Mononuclear cell (primary cell): ENCODE data around the gene CETN1. TPM values are rescaled to one million over a fixed set of nuclear protein-coding genes. Genes with fewer than 3 reads are reported as not detected.

Source experiments
- H3K27me3 ChIP-seq: 2 replicates; pipeline ENCODE4 v1.6.0; 2011; ENCODE audit warnings: low read length, control low read depth; ENCODE audit not compliant: insufficient read depth
- H3K4me1 ChIP-seq: 2 replicates; pipeline ENCODE4 v1.5.1; 2011; ENCODE audit warnings: mild to moderate bottlenecking, low read length, control low read depth; ENCODE audit not compliant: insufficient read depth
- H3K4me3 ChIP-seq: 2 replicates; pipeline ENCODE4 v1.5.1; 2011; ENCODE audit warnings: mild to moderate bottlenecking, low read length, moderate library complexity
- H3K9me3 ChIP-seq: 2 replicates; pipeline ENCODE4 v1.5.1; 2011; ENCODE audit warnings: low read depth, mild to moderate bottlenecking, control low read depth, low read length
- total RNA-seq: library from RNA; depleted of rRNA; stranded (reverse); fragments of >200 nt; gene quantifications from one replicate; pipeline ENCODE4 v1.2.3, GENCODE V29; 2012

CETN1 gene
- total RNA-seq, 1 donor, result 0.10 TPM

DNA sequence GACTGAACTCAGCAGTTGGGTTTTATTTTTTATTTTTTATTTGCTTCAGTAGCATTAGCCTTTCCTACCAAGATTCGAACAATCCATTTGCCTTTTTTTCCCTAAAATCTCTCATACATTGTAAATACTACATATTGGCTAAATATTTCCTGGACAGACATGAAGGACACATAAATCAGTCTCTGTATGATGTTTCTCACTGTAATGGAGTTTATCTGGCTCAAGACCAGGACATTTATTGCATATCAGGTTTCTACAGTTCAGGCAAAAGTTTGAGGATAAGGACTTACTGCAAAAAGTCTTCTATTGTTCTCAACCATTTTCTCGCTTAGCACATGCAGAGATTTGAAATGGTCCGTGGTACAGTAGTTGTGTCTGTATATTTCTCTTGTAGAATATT is 19.9 kb downstream of the CETN1 start:
- Histone ChIP-seq H3K27me3 (peaks cover 11% of the 10 kb centered on the region), H3K4me1 (peaks cover 5% of the 10 kb centered on the region), H3K4me3 (no peak overlapping the region), H3K9me3 (no peaks in the 10 kb centered on the region)

DNA sequence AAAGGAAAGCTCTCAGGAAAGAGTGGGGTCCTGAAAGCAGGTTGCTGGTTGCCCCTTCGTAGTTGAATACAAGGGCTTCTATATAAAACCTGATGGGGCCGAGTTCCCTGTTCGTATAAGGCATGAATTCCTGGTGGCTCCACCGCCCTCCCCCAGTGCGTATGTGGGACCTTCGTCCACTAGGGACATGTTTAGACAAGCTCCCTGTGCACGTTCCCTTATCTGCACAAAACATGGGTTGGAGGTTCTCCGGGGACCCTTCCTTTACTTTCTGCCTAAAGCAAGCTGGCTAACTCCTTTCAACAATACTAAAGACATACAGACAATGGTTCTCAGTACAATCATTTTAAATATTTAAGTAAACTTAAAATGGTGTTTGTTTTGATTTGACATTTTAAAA is 24.6 kb downstream of the CETN1 start:
- H3K4me1 ChIP-seq, result no peaks in the 10 kb centered on the region
- peaks cover 3% of the 10 kb centered on the region for H3K27me3 ChIP-seq
- no peaks in the 10 kb centered on the region for H3K9me3 ChIP-seq
- H3K4me3 ChIP-seq, result no peak overlapping the region

DNA sequence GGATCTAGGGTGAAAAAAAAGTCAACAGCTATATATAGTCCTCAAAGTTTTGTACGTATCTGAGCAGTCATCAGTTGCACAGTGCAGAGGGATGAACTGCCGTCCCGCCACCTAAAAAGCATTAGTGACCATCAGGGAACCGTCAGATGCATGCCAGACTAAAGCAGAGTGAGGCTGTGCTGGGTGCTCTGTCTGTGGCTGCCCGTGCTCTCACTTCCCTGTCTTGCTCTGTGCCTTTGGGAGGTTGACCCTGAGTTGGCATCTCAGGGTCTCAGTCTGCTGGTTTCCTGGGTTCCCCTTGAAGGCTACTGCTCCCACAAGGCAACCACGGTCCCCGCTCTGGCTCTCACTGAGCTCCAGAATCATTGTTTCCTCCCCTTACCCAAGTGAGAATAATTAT is 27.8 kb downstream of the CETN1 start:
- Histone ChIP-seq H3K4me3 (no peak overlapping the region), H3K27me3 (no peaks in the 10 kb centered on the region), H3K9me3 (no peaks in the 10 kb centered on the region), H3K4me1 (no peaks in the 10 kb centered on the region)

DNA sequence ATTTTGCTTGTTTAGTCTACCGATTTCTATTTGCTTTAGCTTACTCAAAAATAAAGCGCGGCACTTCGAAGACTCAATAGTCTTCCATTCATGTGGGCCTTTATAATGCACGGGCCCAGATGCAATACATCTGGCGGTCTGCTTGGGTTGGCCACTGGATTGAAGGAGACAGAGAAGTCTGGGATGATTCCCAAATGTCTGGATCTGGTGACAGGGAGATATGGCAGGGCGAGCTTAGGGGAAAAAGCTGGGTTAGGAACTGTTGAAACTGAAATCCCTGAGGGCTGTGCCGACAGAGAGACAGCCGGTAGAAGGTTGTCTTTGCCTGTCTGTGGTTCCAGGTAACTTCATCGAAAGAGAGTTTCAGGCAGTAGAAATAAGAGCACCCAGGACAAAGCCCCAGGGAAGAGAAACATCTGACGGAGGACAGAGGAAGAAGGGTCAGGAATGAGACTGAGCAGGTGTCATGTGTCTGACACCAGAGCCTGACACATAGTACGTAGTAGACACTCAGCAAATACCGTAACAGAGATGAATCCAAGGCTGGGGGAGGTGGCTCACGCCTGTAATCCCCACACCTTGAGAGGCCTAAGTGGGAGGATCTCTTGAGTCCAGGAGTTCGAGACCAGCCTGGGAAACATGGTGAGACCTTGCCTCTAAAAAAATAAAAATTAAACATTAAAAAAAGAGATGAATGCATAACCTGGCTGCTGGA is 30.2 kb downstream of the CETN1 start:
- Histone ChIP-seq H3K4me3 (no peak overlapping the region), H3K4me1 (peaks cover 11% of the 10 kb centered on the region), H3K9me3 (no peaks in the 10 kb centered on the region), H3K27me3 (peaks cover 4% of the 10 kb centered on the region)

DNA sequence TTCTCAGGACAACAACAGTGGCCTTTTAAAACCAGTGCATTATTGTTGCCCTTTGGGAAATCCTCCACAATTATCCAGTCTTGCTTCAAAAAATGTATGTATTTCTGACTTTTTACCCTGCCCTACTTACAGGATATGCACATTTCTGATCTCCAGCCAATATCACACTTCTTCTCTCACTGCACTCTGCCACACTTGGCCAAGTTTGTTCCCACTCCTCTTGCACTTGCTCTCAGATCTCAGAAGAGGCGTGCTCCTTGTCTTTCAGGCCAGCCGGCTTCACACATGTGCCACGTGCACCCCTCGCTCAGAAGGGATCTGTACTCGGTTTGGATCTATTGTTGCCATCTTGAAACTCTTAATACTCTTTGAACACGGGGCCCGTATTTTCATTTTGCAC is 32.0 kb downstream of the CETN1 start:
- no peaks in the 10 kb centered on the region for H3K9me3 ChIP-seq
- no peak overlapping the region for H3K4me3 ChIP-seq
- peaks cover 17% of the 10 kb centered on the region for H3K4me1 ChIP-seq
- peaks cover 4% of the 10 kb centered on the region for H3K27me3 ChIP-seq

DNA sequence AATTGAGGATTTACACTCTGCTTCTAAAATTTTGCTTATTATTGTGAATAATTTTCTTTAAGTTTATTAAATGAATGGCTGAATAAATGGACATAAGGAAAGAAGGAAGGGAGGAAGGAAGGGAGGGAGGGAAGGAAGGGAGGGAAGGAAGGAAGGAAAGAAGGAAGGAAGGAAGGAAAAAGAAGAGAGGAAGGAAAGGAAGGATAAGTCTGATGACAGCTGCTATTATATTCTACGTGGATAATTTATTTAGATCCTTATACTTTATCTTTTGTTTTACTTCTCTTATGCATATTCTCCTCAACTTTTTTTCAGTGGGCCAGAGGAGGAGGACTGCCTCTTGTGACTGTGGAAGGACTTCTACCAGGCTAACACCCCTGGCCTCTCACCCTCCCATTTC is 34.0 kb downstream of the CETN1 start:
- Histone ChIP-seq H3K27me3 (peaks cover 7% of the 10 kb centered on the region), H3K4me1 (peaks cover 17% of the 10 kb centered on the region), H3K9me3 (no peaks in the 10 kb centered on the region), H3K4me3 (no peak overlapping the region)

DNA sequence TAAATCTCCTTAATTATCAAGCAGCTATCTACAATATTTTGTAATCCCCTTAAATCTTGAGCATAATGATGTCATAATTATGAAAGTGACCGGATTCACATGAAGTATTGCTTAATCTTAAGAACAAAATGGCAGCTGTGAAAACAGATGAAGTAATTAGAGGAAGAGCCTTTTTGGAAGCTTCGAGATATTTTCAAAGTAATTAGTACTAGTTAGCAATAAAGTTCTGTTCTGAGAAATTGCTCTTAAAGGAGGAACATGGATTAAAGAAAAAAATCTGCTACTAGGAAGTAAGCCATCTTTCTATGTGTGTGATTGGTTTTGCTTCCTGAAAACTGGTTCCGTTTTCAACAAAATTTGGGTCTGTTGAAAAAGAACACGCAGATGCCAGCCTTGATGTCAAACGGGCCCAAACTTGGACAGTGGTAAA is 34.9 kb downstream of the CETN1 start:
- H3K9me3 ChIP-seq, result no peaks in the 10 kb centered on the region
- peaks cover 7% of the 10 kb centered on the region for H3K27me3 ChIP-seq
- H3K4me3 ChIP-seq, result no peak overlapping the region
- peaks cover 17% of the 10 kb centered on the region for H3K4me1 ChIP-seq

DNA sequence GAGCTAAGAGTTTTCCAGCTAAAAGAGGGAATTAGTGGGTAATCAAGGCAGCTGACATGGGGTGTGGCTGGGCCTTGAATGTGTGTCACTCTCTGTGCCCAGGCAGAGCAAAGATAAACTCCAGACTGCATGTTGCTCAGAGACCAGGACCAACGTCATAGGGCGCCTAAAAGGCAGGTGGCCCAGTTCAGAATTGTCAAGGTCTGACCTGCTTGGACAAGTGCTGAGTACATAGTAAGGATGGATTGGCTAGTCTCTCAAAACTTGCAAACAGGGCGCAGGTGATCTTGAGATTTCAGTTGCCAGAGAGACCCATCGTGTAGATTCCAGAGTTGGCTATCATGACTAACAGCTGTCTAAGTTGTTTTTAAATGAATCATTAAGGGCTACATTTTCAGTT is 35.6 kb downstream of the CETN1 start:
- Histone ChIP-seq H3K9me3 (no peaks in the 10 kb centered on the region), H3K4me3 (no peak overlapping the region), H3K4me1 (peaks cover 17% of the 10 kb centered on the region), H3K27me3 (peaks cover 7% of the 10 kb centered on the region)

DNA sequence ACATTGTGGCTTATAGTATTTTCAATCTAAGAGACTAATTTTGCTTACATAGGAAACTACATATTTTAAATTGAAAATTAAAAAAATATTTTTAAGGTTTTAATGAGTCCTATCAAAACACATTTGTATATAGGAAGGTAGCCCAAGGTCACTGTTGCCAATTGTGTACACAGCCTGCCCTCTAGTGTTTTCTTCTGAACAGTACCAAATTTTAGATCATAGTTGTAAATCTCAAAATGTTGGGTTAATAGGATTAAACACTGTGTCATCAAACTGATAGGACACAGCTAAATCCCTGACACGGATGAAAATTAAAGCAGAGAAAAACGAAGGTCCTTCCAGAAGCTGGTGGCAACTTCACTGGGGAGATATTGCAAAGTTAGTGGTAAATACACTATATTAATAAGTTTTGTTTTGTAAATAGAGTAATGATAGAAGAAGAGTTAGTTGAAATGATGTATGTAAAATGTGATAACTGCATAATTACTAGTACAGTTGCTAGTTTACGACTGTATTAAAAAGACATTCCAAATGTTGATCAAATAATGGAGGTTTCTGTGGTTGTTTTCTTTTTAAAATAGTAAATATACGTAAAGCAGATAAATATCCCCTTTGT is 36.3 kb downstream of the CETN1 start:
- Histone ChIP-seq H3K27me3 (peaks cover 7% of the 10 kb centered on the region), H3K9me3 (no peaks in the 10 kb centered on the region), H3K4me1 (peaks cover 17% of the 10 kb centered on the region), H3K4me3 (no peak overlapping the region)

DNA sequence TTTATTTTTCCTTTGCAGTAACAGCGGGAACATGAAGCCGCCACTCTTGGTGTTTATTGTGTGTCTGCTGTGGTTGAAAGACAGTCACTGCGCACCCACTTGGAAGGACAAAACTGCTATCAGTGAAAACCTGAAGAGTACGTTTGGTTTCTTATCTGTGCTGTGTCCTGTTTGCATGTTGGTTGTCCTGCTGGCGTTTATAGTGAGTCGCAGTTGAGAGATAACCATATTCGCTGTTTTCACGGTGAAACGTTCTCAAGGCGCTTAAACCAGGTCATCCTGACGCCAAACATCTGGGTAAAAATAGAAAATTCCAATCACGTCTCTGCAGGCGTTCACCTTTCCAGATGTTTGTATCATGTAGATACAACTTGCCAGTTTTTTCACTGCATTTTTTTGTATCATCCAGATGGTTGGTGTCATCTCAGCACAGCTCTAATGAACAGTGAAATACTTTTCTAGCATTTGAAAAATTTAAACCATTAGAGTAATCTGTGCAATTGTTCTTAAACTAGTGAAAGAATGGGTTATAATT is 37.9 kb downstream of the CETN1 start:
- Histone ChIP-seq H3K27me3 (peaks cover 15% of the 10 kb centered on the region), H3K9me3 (no peaks in the 10 kb centered on the region), H3K4me1 (peaks cover 17% of the 10 kb centered on the region), H3K4me3 (no peak overlapping the region)

DNA sequence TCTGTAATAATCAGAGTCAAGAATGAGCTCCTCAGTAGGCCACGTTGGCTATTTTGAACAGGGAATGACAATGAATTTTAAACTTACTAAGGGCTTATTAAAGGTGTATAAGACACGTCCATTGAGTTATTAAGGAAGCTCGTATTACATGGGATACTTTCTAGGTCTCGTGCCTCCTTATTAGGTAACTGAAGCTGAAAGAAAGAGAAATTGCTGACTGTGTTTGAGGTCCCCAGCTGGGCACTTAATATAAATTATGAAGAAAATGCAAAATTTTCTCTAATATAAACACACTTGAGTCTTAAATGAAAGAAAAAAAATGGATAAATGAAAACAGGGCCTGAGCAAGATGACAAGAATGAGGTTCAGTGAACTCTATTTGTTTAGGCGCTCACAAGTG is 38.4 kb downstream of the CETN1 start:
- Histone ChIP-seq H3K27me3 (peaks cover 15% of the 10 kb centered on the region), H3K4me3 (no peak overlapping the region), H3K4me1 (peaks cover 17% of the 10 kb centered on the region), H3K9me3 (no peaks in the 10 kb centered on the region)

DNA sequence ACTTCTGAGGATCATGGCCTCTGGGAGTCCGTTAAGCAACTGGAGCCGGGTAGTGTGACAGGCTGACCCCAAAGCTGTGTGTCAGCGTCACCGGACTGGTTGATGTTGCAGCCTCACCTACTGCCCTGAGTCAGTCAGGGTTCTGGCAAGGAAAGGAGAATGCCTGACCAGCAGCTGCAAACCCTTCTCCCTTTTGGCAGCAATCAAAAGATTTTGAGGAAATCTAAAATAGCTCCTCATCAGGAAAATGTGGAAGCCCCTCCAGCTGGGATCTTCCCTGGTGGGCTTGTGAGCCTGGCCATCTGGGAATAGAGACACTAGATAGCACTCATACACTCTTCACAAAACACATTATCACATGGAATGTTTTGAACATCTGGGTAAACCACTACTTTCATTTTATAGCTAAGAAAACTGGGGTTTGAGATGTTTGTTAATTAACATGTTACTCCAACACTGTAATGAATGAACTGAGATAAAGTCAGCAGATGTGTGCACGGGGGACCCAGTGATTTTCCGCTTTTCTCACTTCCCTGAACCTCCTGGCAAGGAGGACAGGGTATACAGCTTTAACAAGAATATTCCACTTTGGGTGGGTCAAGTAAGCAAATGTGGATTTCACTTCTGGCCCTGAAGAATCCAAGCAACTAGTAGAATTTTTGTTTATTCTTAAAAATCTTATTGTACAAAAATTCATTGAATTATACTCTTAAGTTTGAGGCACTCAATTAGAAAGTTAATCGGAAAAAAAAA is 41.3 kb downstream of the CETN1 start:
- H3K4me3 ChIP-seq, result no peak overlapping the region
- H3K27me3 ChIP-seq, result peaks cover 11% of the 10 kb centered on the region
- no peaks in the 10 kb centered on the region for H3K4me1 ChIP-seq
- H3K9me3 ChIP-seq, result no peaks in the 10 kb centered on the region

DNA sequence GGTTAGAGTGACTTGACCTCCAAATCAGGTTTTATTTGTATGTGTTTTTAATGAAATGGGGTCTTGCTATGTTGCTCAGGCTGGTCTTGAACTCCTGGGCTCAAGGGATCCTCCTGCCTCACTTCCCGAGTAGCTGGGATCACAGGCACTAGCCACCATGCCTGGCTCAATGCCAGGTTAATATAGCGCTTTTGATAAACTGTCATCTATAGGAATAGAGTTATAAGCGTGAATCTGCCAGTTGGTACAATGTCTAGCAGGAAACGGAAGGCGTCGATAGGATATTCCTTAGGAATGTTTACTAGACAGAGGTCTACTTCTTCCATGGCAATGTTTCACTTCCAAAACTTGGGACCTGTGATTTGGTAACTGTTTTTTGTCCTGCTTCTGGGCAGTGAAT is 42.1 kb downstream of the CETN1 start:
- H3K4me3 ChIP-seq, result no peak overlapping the region
- H3K9me3 ChIP-seq, result no peaks in the 10 kb centered on the region
- H3K4me1 ChIP-seq, result no peaks in the 10 kb centered on the region
- H3K27me3 ChIP-seq, result peaks cover 11% of the 10 kb centered on the region

DNA sequence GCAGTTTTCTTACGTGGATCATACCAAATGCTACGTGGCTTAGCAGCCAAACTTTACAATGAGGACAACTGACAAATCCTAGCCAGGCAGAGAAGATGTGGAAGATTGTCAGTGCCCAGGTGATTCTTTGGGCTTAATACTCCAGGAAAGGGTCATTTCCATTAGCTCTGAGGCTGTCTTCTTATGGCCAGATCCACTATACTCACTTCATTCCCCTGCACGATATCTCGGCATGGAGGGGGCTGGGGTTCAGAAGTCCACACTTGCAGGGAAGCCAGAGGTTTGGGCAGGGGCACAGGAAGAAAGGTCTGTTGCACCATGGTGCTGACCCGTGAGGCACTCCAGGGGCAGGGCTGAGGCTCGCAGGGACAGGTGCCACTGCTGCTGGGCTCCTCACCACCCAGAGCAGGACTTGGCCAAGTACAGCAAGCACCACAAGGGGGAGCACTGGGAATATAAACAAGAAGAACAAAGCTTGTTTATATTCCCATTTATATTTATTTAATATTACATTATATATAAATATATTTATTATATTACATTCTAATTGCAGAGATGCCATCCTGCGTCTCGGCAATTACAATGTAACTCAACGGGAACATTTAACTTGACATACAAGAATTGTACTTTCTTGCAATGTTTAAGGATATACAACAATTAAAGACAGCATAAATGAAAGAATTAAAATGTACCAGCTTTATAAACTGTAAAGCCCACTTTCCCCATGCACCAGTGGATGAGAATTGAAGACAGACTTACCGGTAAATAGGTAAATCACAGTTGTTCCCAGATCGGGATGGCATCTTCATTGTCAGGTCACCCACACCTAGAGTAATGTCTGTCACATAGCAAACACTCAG is 43.8 kb downstream of the CETN1 start:
- H3K4me1 ChIP-seq, result no peaks in the 10 kb centered on the region
- H3K9me3 ChIP-seq, result no peaks in the 10 kb centered on the region
- H3K27me3 ChIP-seq, result peaks cover 8% of the 10 kb centered on the region
- no peak overlapping the region for H3K4me3 ChIP-seq
